ENCODE data around the gene SLC17A2.

The SLC17A2 gene

GRCh38 chr6:25966711-25967110, 36.2 kb upstream of the SLC17A2 start:
- no peak overlapping the region for H3K18ac ChIP-seq (ENCODE audit: low read depth in 1 of 2, low read length in 2 of 2)
- H3K23ac ChIP-seq (ENCODE audit: low read length in 2 of 2), result no peak overlapping the region
- no peak overlapping the region for H2AFZ ChIP-seq (ENCODE audit: low read depth, low read length)
- H4K8ac ChIP-seq (ENCODE audit: low read length), result no peak overlapping the region
- 99% methylated on average over 9 of the region's 9 CpGs for WGBS
- peak overlapping the region in 1 of 2 experiments; percentile 65 for H3K4me3 ChIP-seq (ENCODE audit: insufficient read depth in 1 of 2, low read depth in 1 of 2, low read length in 2 of 2)
- H3K14ac ChIP-seq (ENCODE audit: low read length in 2 of 2), result no peak overlapping the region
- H3K9ac ChIP-seq (ENCODE audit: low read length), result no peak overlapping the region
- no peaks in the 10 kb centered on the region for H3K9me3 ChIP-seq (ENCODE audit: control insufficient read depth, low read length)
- peaks cover 8 to 67% of the 10 kb centered on the region in 2 experiments for H3K36me3 ChIP-seq (ENCODE audit: control insufficient read depth in 1 of 2, insufficient read depth in 2 of 2, low read depth in 1 of 2, low read length in 2 of 2)
- H3K4ac ChIP-seq (ENCODE audit: low read depth in 1 of 2, low read length in 2 of 2), result no peak overlapping the region
- H3K79me1 ChIP-seq (replicated peaks; ENCODE audit: low read length, poor library complexity, severe bottlenecking), result peaks cover 17% of the 10 kb centered on the region
- H3K4me1 ChIP-seq (ENCODE audit: control insufficient read depth, insufficient read depth, low read depth, low read length), result peaks cover 9% of the 10 kb centered on the region
- no peak overlapping the region for H4K91ac ChIP-seq (ENCODE audit: low read length)
- H2AK5ac ChIP-seq (ENCODE audit: low read length, severe bottlenecking), result no peak overlapping the region
- no peak overlapping the region for H2BK5ac ChIP-seq (ENCODE audit: low read depth, low read length, poor library complexity, severe bottlenecking)
- H3K27me3 ChIP-seq (ENCODE audit: control insufficient read depth in 1 of 2, insufficient read depth in 1 of 2, low read length in 2 of 2), result no peaks in the 10 kb centered on the region
- DNase-seq, result no peak
- no peak overlapping the region for H3K4me2 ChIP-seq (ENCODE audit: low read length, poor library complexity, severe bottlenecking)
- H2BK12ac ChIP-seq (ENCODE audit: low read length in 2 of 2), result no peak overlapping the region
- H2BK15ac ChIP-seq (ENCODE audit: low read depth, poor library complexity, severe bottlenecking), result no peak overlapping the region
- no peak overlapping the region for H2BK120ac ChIP-seq (ENCODE audit: low read depth, low read length)
- no peak overlapping the region for H3K27ac ChIP-seq (ENCODE audit: low read length, poor library complexity, severe bottlenecking)

- H4K8ac ChIP-seq (ENCODE audit: low read length), result no peak overlapping the region
- no peak overlapping the region for H2AFZ ChIP-seq (ENCODE audit: low read depth, low read length)
- H3K4me2 ChIP-seq (ENCODE audit: low read length, poor library complexity, severe bottlenecking), result no peak overlapping the region
- no peak overlapping the region for H4K91ac ChIP-seq (ENCODE audit: low read length)
- H3K4me3 ChIP-seq (ENCODE audit: insufficient read depth in 1 of 2, low read depth in 1 of 2, low read length in 2 of 2), result peak overlapping the region in 1 of 2 experiments; percentile 96
- H2BK5ac ChIP-seq (ENCODE audit: low read depth, low read length, poor library complexity, severe bottlenecking), result no peak overlapping the region
- 100% methylated on average over 4 of the region's 4 CpGs for WGBS
- H2BK15ac ChIP-seq (ENCODE audit: low read depth, poor library complexity, severe bottlenecking), result no peak overlapping the region
- H3K79me1 ChIP-seq (replicated peaks; ENCODE audit: low read length, poor library complexity, severe bottlenecking), result peaks cover 17% of the 10 kb centered on the region
- no peak overlapping the region for H3K14ac ChIP-seq (ENCODE audit: low read length in 2 of 2)
- no peak overlapping the region for H3K27ac ChIP-seq (ENCODE audit: low read length, poor library complexity, severe bottlenecking)
- peaks cover 8 to 53% of the 10 kb centered on the region in 2 experiments for H3K36me3 ChIP-seq (ENCODE audit: control insufficient read depth in 1 of 2, insufficient read depth in 2 of 2, low read depth in 1 of 2, low read length in 2 of 2)
- no peaks in the 10 kb centered on the region for H3K27me3 ChIP-seq (ENCODE audit: control insufficient read depth in 1 of 2, insufficient read depth in 1 of 2, low read length in 2 of 2)
- peak overlapping the region; percentile 98 for H3K9ac ChIP-seq (ENCODE audit: low read length)
- no peak for DNase-seq
- no peak overlapping the region for H3K18ac ChIP-seq (ENCODE audit: low read depth in 1 of 2, low read length in 2 of 2)
- no peak overlapping the region for H3K23ac ChIP-seq (ENCODE audit: low read length in 2 of 2)
- H3K4ac ChIP-seq (ENCODE audit: low read depth in 1 of 2, low read length in 2 of 2), result no peak overlapping the region
- H2BK12ac ChIP-seq (ENCODE audit: low read length in 2 of 2), result no peak overlapping the region
- peaks cover 9% of the 10 kb centered on the region for H3K4me1 ChIP-seq (ENCODE audit: control insufficient read depth, insufficient read depth, low read depth, low read length)
- H2BK120ac ChIP-seq (ENCODE audit: low read depth, low read length), result no peak overlapping the region
- H2AK5ac ChIP-seq (ENCODE audit: low read length, severe bottlenecking), result no peak overlapping the region
- no peaks in the 10 kb centered on the region for H3K9me3 ChIP-seq (ENCODE audit: control insufficient read depth, low read length)
Observed at GRCh38 chr6:25965058-25965457, 34.6 kb upstream of the SLC17A2 start.

GRCh38 chr6:25963426-25964123, 33.1 kb upstream of the SLC17A2 start:
- peak overlapping the region; percentile 75 for H2BK120ac ChIP-seq (ENCODE audit: low read depth, low read length)
- no peak overlapping the region for H2BK15ac ChIP-seq (ENCODE audit: low read depth, poor library complexity, severe bottlenecking)
- peaks cover 15% of the 10 kb centered on the region for H3K79me1 ChIP-seq (replicated peaks; ENCODE audit: low read length, poor library complexity, severe bottlenecking)
- no peak overlapping the region for H2AFZ ChIP-seq (ENCODE audit: low read depth, low read length)
- H3K9ac ChIP-seq (ENCODE audit: low read length), result peak overlapping the region; percentile 98
- H3K9me3 ChIP-seq (ENCODE audit: control insufficient read depth, low read length), result no peaks in the 10 kb centered on the region
- H3K14ac ChIP-seq (ENCODE audit: low read length in 2 of 2), result no peak overlapping the region
- H3K18ac ChIP-seq (ENCODE audit: low read depth in 1 of 2, low read length in 2 of 2), result peak overlapping the region in 1 of 2 experiments; percentile 40
- peak overlapping the region; percentile 22 to 96 for H3K4me3 ChIP-seq (ENCODE audit: insufficient read depth in 1 of 2, low read depth in 1 of 2, low read length in 2 of 2)
- peak; percentile 58 for DNase-seq
- no peak overlapping the region for H3K23ac ChIP-seq (ENCODE audit: low read length in 2 of 2)
- no peaks in the 10 kb centered on the region for H3K27me3 ChIP-seq (ENCODE audit: control insufficient read depth in 1 of 2, insufficient read depth in 1 of 2, low read length in 2 of 2)
- H2BK12ac ChIP-seq (ENCODE audit: low read length in 2 of 2), result no peak overlapping the region
- peaks cover 8 to 42% of the 10 kb centered on the region in 2 experiments for H3K36me3 ChIP-seq (ENCODE audit: control insufficient read depth in 1 of 2, insufficient read depth in 2 of 2, low read depth in 1 of 2, low read length in 2 of 2)
- H2AK5ac ChIP-seq (ENCODE audit: low read length, severe bottlenecking), result no peak overlapping the region
- no peak overlapping the region for H2BK5ac ChIP-seq (ENCODE audit: low read depth, low read length, poor library complexity, severe bottlenecking)
- H4K91ac ChIP-seq (ENCODE audit: low read length), result no peak overlapping the region
- H3K4me1 ChIP-seq (ENCODE audit: control insufficient read depth, insufficient read depth, low read depth, low read length), result peaks cover 9% of the 10 kb centered on the region
- H3K27ac ChIP-seq (ENCODE audit: low read length, poor library complexity, severe bottlenecking), result no peak overlapping the region
- peak overlapping the region; percentile 64 for H3K4me2 ChIP-seq (ENCODE audit: low read length, poor library complexity, severe bottlenecking)
- 0% methylated on average over 2 of the region's 6 CpGs for WGBS
- H3K4ac ChIP-seq (ENCODE audit: low read depth in 1 of 2, low read length in 2 of 2), result no peak overlapping the region
- no peak overlapping the region for H4K8ac ChIP-seq (ENCODE audit: low read length)

- peak; percentile 94 for DNase-seq
- WGBS, result 6% methylated on average over 9 of the region's 11 CpGs
- Histone ChIP-seq H2BK5ac (ENCODE audit: low read depth, low read length, poor library complexity, severe bottlenecking) (no peak within 1 kb of the TSS), H3K27ac (ENCODE audit: low read length, poor library complexity, severe bottlenecking) (peak within 1 kb of the TSS; percentile 89), H2BK12ac (ENCODE audit: low read length in 2 of 2) (peak within 1 kb of the TSS; percentile 69 to 75), H3K36me3 (ENCODE audit: control insufficient read depth in 1 of 2, insufficient read depth in 2 of 2, low read depth in 1 of 2, low read length in 2 of 2) (peaks cover 8 to 32% of the 10 kb centered on the region in 2 experiments), H3K9ac (ENCODE audit: low read length) (peak within 1 kb of the TSS; percentile 98), H3K4me3 (ENCODE audit: insufficient read depth in 1 of 2, low read depth in 1 of 2, low read length in 2 of 2) (peak within 1 kb of the TSS; percentile 52 to 96), H3K27me3 (ENCODE audit: control insufficient read depth in 1 of 2, insufficient read depth in 1 of 2, low read length in 2 of 2) (no peaks in the 10 kb centered on the region), H3K14ac (ENCODE audit: low read length in 2 of 2) (peak within 1 kb of the TSS in 1 of 2 experiments; percentile 67), H2AFZ (ENCODE audit: low read depth, low read length) (peak within 1 kb of the TSS; percentile 78), H3K4me1 (ENCODE audit: control insufficient read depth, insufficient read depth, low read depth, low read length) (peaks cover 9% of the 10 kb centered on the region), H3K79me1 (replicated peaks; ENCODE audit: low read length, poor library complexity, severe bottlenecking) (peaks cover 10% of the 10 kb centered on the region), H3K9me3 (ENCODE audit: control insufficient read depth, low read length) (no peaks in the 10 kb centered on the region), H4K91ac (ENCODE audit: low read length) (peak within 1 kb of the TSS; percentile 57), H2BK120ac (ENCODE audit: low read depth, low read length) (peak within 1 kb of the TSS; percentile 77), H2BK15ac (ENCODE audit: low read depth, poor library complexity, severe bottlenecking) (no peak within 1 kb of the TSS), H3K18ac (ENCODE audit: low read depth in 1 of 2, low read length in 2 of 2) (peak within 1 kb of the TSS; percentile 90 to 98), H3K4me2 (ENCODE audit: low read length, poor library complexity, severe bottlenecking) (peak within 1 kb of the TSS; percentile 92), H3K23ac (ENCODE audit: low read length in 2 of 2) (peak within 1 kb of the TSS in 1 of 2 experiments; percentile 92), H4K8ac (ENCODE audit: low read length) (peak within 1 kb of the TSS; percentile 66), H3K4ac (ENCODE audit: low read depth in 1 of 2, low read length in 2 of 2) (peak within 1 kb of the TSS; percentile 66 to 93), H2AK5ac (ENCODE audit: low read length, severe bottlenecking) (peak within 1 kb of the TSS; percentile 64)
Observed at GRCh38 chr6:25962149-25963127, 31.9 kb upstream of the SLC17A2 start, which contains the start of gene TRIM38. TSS of gene TRIM38 (plus strand) at chr6:25962802. CDS start at chr6:25966523, 3,721 bp downstream.

Data from mesenchymal stem cell (in vitro differentiated cells and primary cell).